ENCODE results near the gene POU2F3. TPM values are rescaled to one million over a fixed set of nuclear protein-coding genes. Genes with fewer than 3 reads are reported as not detected.

Gene POU2F3
- polyA plus RNA-seq, 1 donor (not counting 4 experiments of a cell fraction or from before 2014, with no cell fraction given), result 0.96 TPM

DNA sequence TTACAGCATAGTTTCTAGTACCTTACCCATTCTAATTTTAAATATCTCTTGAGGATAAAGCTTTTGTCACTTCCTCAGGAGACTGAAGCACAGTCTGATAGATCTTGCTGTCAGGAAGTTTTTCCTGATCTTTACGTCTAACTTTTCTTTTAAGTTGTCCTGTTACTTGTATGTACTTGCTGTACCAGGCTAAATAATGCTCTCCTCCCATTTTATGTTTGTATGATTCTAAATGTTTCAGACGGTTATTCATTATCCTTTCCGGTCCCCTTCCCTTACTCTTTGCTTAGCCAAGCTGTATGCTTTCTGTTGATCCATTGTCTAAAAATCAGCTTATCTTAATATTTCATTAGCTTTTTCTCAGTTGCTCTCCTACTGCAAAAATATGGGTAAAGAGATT is 102.3 kb downstream of the POU2F3 start:
- dilution Hi-C loops (cut with MboI; ENCODE audit: extremely low pct_ligation_motif_present, low sequenced_read_pairs), result no loop called here
- peaks cover 2% of the 10 kb centered on the region for H3K9me1 ChIP-seq (ENCODE audit: control insufficient read depth, extremely low read depth, insufficient read depth, low read length)
- peaks cover 60% of the 10 kb centered on the region for H3K79me2 ChIP-seq (ENCODE audit: control insufficient read depth, insufficient read depth, low read length)
- no peaks in the 10 kb centered on the region for H3K9me3 ChIP-seq (ENCODE audit: control insufficient read depth, low read depth, low read length)
- H4K20me1 ChIP-seq (ENCODE audit: control insufficient read depth, extremely low read depth, insufficient read depth, low read length), result peaks cover 28% of the 10 kb centered on the region
- no peak for TF ChIP-seq EZH2 (IDR thresholded peaks at IDR 0.05; ENCODE audit: low read length)
- TF ChIP-seq, protein P1, sequence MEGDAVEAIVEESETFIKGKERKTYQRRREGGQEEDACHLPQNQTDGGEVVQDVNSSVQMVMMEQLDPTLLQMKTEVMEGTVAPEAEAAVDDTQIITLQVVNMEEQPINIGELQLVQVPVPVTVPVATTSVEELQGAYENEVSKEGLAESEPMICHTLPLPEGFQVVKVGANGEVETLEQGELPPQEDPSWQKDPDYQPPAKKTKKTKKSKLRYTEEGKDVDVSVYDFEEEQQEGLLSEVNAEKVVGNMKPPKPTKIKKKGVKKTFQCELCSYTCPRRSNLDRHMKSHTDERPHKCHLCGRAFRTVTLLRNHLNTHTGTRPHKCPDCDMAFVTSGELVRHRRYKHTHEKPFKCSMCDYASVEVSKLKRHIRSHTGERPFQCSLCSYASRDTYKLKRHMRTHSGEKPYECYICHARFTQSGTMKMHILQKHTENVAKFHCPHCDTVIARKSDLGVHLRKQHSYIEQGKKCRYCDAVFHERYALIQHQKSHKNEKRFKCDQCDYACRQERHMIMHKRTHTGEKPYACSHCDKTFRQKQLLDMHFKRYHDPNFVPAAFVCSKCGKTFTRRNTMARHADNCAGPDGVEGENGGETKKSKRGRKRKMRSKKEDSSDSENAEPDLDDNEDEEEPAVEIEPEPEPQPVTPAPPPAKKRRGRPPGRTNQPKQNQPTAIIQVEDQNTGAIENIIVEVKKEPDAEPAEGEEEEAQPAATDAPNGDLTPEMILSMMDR (optimal IDR thresholded peaks at IDR 0.05 in 1 of 3, IDR thresholded peaks at IDR 0.05 in 1 of 3, conservative IDR thresholded peaks at IDR 0.05 in 1 of 3; ENCODE audit: extremely low read depth in 1 of 3, insufficient read depth in 2 of 3, low read length in 3 of 3), result no peak
- H3K4me2 ChIP-seq (ENCODE audit: control insufficient read depth, extremely low read depth, insufficient read depth, low read depth, low read length), result peak overlapping the region; percentile 68
- peak overlapping the region in 2 of 3 experiments; percentile 17 to 38 for H3K4me3 ChIP-seq (ENCODE audit: control insufficient read depth in 2 of 3, extremely low read depth in 1 of 3, insufficient read depth in 2 of 3, low read depth in 1 of 3, low read length in 3 of 3)
- H3K36me3 ChIP-seq (ENCODE audit: control insufficient read depth in 2 of 2, extremely low read depth in 1 of 2, insufficient read depth in 2 of 2, low read length in 2 of 2), result no peaks in the 10 kb centered on the region
- peak; percentile 51 for FAIRE-seq
- H3K4me1 ChIP-seq (ENCODE audit: control insufficient read depth, extremely low read depth, insufficient read depth, low read length), result peaks cover 69% of the 10 kb centered on the region
- no peak overlapping the region for H3K9ac ChIP-seq (ENCODE audit: control insufficient read depth, extremely low read depth, insufficient read depth, low read length)
- no peak for DNase-seq (ENCODE audit: low read depth, low spot score)
- no peak overlapping the region for H2AFZ ChIP-seq (ENCODE audit: control insufficient read depth, low read length)
- peak overlapping the region; percentile 17 for H3K27ac ChIP-seq (ENCODE audit: control insufficient read depth, insufficient read depth, low read length)
- H3K27me3 ChIP-seq (ENCODE audit: control insufficient read depth, extremely low read depth, insufficient read depth, low read length), result no peaks in the 10 kb centered on the region

DNA sequence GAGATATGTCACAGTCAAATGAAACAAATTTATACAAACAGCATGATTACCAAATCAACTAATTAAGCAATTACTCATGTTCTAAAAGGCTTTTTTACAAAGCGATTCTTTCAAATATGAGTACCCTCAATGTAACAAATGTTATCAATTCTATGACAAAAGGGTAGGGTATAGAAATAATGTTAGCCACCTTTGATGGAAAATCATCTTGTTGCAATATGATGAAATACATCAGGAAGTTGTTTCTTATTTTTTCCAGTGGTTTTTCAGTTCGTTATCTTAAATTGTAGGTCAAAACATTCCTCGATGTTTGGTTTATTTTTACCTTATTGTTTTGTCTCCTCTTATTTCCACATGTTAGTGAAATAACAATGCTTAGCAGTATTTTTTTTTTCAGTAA is 102.7 kb downstream of the POU2F3 start:
- dilution Hi-C loops (cut with MboI; ENCODE audit: extremely low pct_ligation_motif_present, low sequenced_read_pairs), result no loop called here
- TF ChIP-seq, protein P1 (optimal IDR thresholded peaks at IDR 0.05 in 1 of 3, IDR thresholded peaks at IDR 0.05 in 1 of 3, conservative IDR thresholded peaks at IDR 0.05 in 1 of 3; ENCODE audit: extremely low read depth in 1 of 3, insufficient read depth in 2 of 3, low read length in 3 of 3), result no peak
- no peak for TF ChIP-seq EZH2 (IDR thresholded peaks at IDR 0.05; ENCODE audit: low read length)
- Histone ChIP-seq H4K20me1 (ENCODE audit: control insufficient read depth, extremely low read depth, insufficient read depth, low read length) (peaks cover 26% of the 10 kb centered on the region), H3K27me3 (ENCODE audit: control insufficient read depth, extremely low read depth, insufficient read depth, low read length) (no peaks in the 10 kb centered on the region), H3K36me3 (ENCODE audit: control insufficient read depth in 2 of 2, extremely low read depth in 1 of 2, insufficient read depth in 2 of 2, low read length in 2 of 2) (no peaks in the 10 kb centered on the region), H2AFZ (ENCODE audit: control insufficient read depth, low read length) (no peak overlapping the region), H3K79me2 (ENCODE audit: control insufficient read depth, insufficient read depth, low read length) (peaks cover 60% of the 10 kb centered on the region), H3K4me1 (ENCODE audit: control insufficient read depth, extremely low read depth, insufficient read depth, low read length) (peaks cover 69% of the 10 kb centered on the region), H3K9ac (ENCODE audit: control insufficient read depth, extremely low read depth, insufficient read depth, low read length) (no peak overlapping the region), H3K4me3 (ENCODE audit: control insufficient read depth in 2 of 3, extremely low read depth in 1 of 3, insufficient read depth in 2 of 3, low read depth in 1 of 3, low read length in 3 of 3) (peak overlapping the region in 2 of 3 experiments; percentile 17 to 38), H3K9me3 (ENCODE audit: control insufficient read depth, low read depth, low read length) (no peaks in the 10 kb centered on the region), H3K27ac (ENCODE audit: control insufficient read depth, insufficient read depth, low read length) (no peak overlapping the region), H3K4me2 (ENCODE audit: control insufficient read depth, extremely low read depth, insufficient read depth, low read depth, low read length) (peak overlapping the region; percentile 68), H3K9me1 (ENCODE audit: control insufficient read depth, extremely low read depth, insufficient read depth, low read length) (peaks cover 2% of the 10 kb centered on the region)
- FAIRE-seq (no peak), DNase-seq (ENCODE audit: low read depth, low spot score) (no peak)

All from keratinocyte (primary cell).